ENCODE measurements around the gene ZBTB11. TPM values are rescaled to one million over a fixed set of nuclear protein-coding genes. Genes with fewer than 3 reads are reported as not detected.
A peak's percentile ranks its signal among the peaks of the same experiment; 100 is the strongest.

ZBTB11 gene
- total and polyA plus RNA-seq, 9 of the 15 experiments (the other 6 are each of a cell fraction or from before 2014, with no cell fraction given), result 6.2 to 31.9 (median 21.4) TPM

- TF ChIP-seq SRSF7 (optimal IDR thresholded peaks at IDR 0.05; ENCODE audit: low read depth, low read length) (no peak), ZHX1 (conservative IDR thresholded peaks at IDR 0.05; ENCODE audit: low read length) (peak; percentile 70; the same call in 1 of the 2 replicates), LCOR (CRISPR knock-in tag; IDR thresholded peaks at IDR 0.05) (no peak), ID3 (CRISPR knock-in tag; IDR thresholded peaks at IDR 0.05) (no peak), ID3 (tag; IDR thresholded peaks at IDR 0.05) (peak; percentile 53; the same call in 1 of the 2 replicates), LARP7 (IDR thresholded peaks at IDR 0.05) (no peak), ETV5 (CRISPR knock-in tag; IDR thresholded peaks at IDR 0.05; ENCODE audit: low read depth) (peak; percentile 20; the same call in 1 of the 2 replicates), ZBTB7A (IDR thresholded peaks at IDR 0.05; ENCODE audit: borderline replicate concordance, control insufficient read depth, low read depth, low read length) (peak; percentile 86), E4F1 (CRISPR knock-in tag; IDR thresholded peaks at IDR 0.05; ENCODE audit: borderline replicate concordance) (no peak), HMBOX1 (IDR thresholded peaks at IDR 0.05) (no peak), BRCA1 (IDR thresholded peaks at IDR 0.05) (no peak), BRCA1 (CRISPR knock-in tag; IDR thresholded peaks at IDR 0.05) (no peak), POLR2A (conservative IDR thresholded peaks at IDR 0.05) (peak; percentile 68), STAT5B (CRISPR knock-in tag; IDR thresholded peaks at IDR 0.05) (no peak), ARID2 (IDR thresholded peaks at IDR 0.05) (no peak), TOE1 (IDR thresholded peaks at IDR 0.05; ENCODE audit: borderline replicate concordance) (no peak), TOE1 (CRISPR knock-in tag; IDR thresholded peaks at IDR 0.05; ENCODE audit: borderline replicate concordance, low read depth) (no peak), SIX5 (IDR thresholded peaks at IDR 0.05; ENCODE audit: borderline replicate concordance in 1 of 2, insufficient read depth in 1 of 2, low read depth in 1 of 2, low read length in 2 of 2) (peak; percentile 76 to 83), ZNF707 (CRISPR knock-in tag; conservative IDR thresholded peaks at IDR 0.05) (no peak), HNRNPL (IDR thresholded peaks at IDR 0.05; ENCODE audit: low read depth, low read length) (no peak), E2F5 (CRISPR knock-in tag; IDR thresholded peaks at IDR 0.05) (no peak)
Observed at GRCh38 chr3:101724329-101725193, 47.6 kb upstream of the ZBTB11 start, which contains the start of gene CEP97 (continued).

Measured in K562 (cell line).